GM13976 (cell line): Measurements from ENCODE around the gene ARG2.

Source experiments
- DNase-seq: peaks from one replicate; pipeline ENCODE4 v3.0.0; 2012; ENCODE audit warnings: low spot score
- in situ Hi-C: fragments of 300-500 bp; cut with MboI; formaldehyde crosslinking; loops from one replicate; pipeline ENCODE4 v1.12.0; 2022; ENCODE audit warnings: low sequenced_read_pairs, mixed read lengths, inconsistent platforms; ENCODE audit not compliant: unreplicated experiment
- TF ChIP-seq, protein P1 (sequence below): IDR thresholded peaks from 2 replicates; pipeline ENCODE4 v1.5.1; 2012; ENCODE audit warnings: borderline replicate concordance, mild to moderate bottlenecking; ENCODE audit not compliant: insufficient read depth; ENCODE audit errors: extremely low read depth, missing control alignments, control extremely low read depth

Gene ARG2

GRCh38 chr14:67674480-67675218, 54.9 kb downstream of the ARG2 start, which contains the start of gene VTI1B:
VTI1B (minus strand) TSS chr14:67674632; CDS start chr14:67674489, 143 bp downstream.
- TF ChIP-seq, protein P1, sequence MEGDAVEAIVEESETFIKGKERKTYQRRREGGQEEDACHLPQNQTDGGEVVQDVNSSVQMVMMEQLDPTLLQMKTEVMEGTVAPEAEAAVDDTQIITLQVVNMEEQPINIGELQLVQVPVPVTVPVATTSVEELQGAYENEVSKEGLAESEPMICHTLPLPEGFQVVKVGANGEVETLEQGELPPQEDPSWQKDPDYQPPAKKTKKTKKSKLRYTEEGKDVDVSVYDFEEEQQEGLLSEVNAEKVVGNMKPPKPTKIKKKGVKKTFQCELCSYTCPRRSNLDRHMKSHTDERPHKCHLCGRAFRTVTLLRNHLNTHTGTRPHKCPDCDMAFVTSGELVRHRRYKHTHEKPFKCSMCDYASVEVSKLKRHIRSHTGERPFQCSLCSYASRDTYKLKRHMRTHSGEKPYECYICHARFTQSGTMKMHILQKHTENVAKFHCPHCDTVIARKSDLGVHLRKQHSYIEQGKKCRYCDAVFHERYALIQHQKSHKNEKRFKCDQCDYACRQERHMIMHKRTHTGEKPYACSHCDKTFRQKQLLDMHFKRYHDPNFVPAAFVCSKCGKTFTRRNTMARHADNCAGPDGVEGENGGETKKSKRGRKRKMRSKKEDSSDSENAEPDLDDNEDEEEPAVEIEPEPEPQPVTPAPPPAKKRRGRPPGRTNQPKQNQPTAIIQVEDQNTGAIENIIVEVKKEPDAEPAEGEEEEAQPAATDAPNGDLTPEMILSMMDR, result no peak

GRCh38 chr14:67675219-67675582, 55.5 kb downstream of the ARG2 start:
- no peak for DNase-seq
- TF ChIP-seq, protein P1, result no peak
- in situ Hi-C loops, result no loop called here

More at GRCh38 chr14:67674480-67675218, 54.9 kb downstream of the ARG2 start, which contains the start of gene VTI1B:
- in situ Hi-C loops, result no loop called here
- DNase-seq, result peak; percentile 91

GRCh38 chr14:67679006-67679405, 59.3 kb downstream of the ARG2 start:
- TF ChIP-seq, protein P1, result no peak
- in situ Hi-C loops, result no loop called here
- no peak for DNase-seq

- DNase-seq, result peak; percentile 81
Observed at GRCh38 chr14:67680121-67680602, 60.4 kb downstream of the ARG2 start.

DNA sequence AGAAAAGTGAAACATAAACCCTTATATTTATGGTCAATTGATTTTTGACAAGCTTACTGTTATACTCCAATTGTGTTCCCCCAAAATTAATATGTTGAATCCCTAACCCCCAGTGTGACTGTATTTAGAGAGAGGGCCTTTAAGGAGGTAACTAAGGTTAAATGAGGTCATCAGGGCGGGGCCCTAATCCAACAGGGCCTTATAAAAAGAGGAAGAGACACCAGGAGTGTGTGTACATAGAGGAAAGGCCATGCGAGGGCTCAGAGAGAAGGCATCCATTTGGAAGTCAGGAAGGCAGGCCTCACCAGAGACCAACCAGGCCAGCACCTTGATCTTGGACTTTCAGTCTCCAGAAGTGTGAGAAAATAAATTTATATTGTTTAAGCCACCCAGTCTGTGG, 61.2 kb downstream of the ARG2 start:
- in situ Hi-C loops, result no loop called here
- TF ChIP-seq, protein P1, result no peak
- no peak for DNase-seq

More at GRCh38 chr14:67680121-67680602, 60.4 kb downstream of the ARG2 start:
- in situ Hi-C loops, result no loop called here
- TF ChIP-seq, protein P1, result no peak

GRCh38 chr14:67683842-67684241, 64.1 kb downstream of the ARG2 start:
- in situ Hi-C loops, result no loop called here
- TF ChIP-seq, protein P1, result no peak
- no peak for DNase-seq
